ENCODE data around the gene ALG1.
"Not testable (repeated sequence)": the region's sequence is repeated elsewhere in the genome, so short reads cannot be mapped to it uniquely, and the experiment has no call there.

- not testable (repeated sequence) for TF ChIP-seq CHD2 (IDR thresholded peaks at IDR 0.05; ENCODE audit: low read length, partially characterized antibody); POLR2AphosphoS5 (IDR thresholded peaks at IDR 0.05; ENCODE audit: low read depth, low read length); CTCF (IDR thresholded peaks at IDR 0.05); USF2 (IDR thresholded peaks at IDR 0.05; ENCODE audit: borderline replicate concordance, low read depth, low read length); REST (IDR thresholded peaks at IDR 0.05; ENCODE audit: low read depth, low read length); RAD21 (IDR thresholded peaks at IDR 0.05; ENCODE audit: low read length); TEAD4 (IDR thresholded peaks at IDR 0.05; ENCODE audit: borderline replicate concordance, insufficient read depth)
Measured at GRCh38 chr16:5089911-5090555, 18.4 kb downstream of the ALG1 start.
